K562 (cell line): ENCODE results near the gene PPFIA1. TPM values are rescaled to one million over a fixed set of nuclear protein-coding genes. Genes with fewer than 3 reads are reported as not detected.

Experiments
- ADNP ChIP-seq: fragments of 200-800 bp; sonication (Bioruptor generic); IDR thresholded peaks from 2 replicates; pipeline ENCODE4 v1.6.1; 2016; ENCODE audit warnings: missing genetic modification characterization, missing compliant biosample characterization
- CXXC5 ChIP-seq: fragments of 250-450 bp; sonication (Bioruptor Pico); IDR thresholded peaks from 2 replicates; pipeline ENCODE4 v1.8.0; 2022; ENCODE audit warnings: inconsistent platforms, mild to moderate bottlenecking, moderate library complexity
- FOXK1 ChIP-seq: sonication (generic); formaldehyde crosslinking; IDR thresholded peaks from 2 replicates; pipeline ENCODE4 v1.8.0; 2022; ENCODE audit warnings: missing genetic modification reagents, mild to moderate bottlenecking, borderline replicate concordance
- IRF9 ChIP-seq: fragments of 450-650 bp; IDR thresholded peaks from 2 replicates; pipeline ENCODE4 v1.6.1; 2016; ENCODE audit warnings: missing biosample characterization, missing genetic modification characterization
- JUN ChIP-seq, 2 experiments: sonication (generic) in 1 of 2; formaldehyde crosslinking in 1 of 2; IDR thresholded peaks; 2 replicates each; pipeline versions ENCODE4 v1.6.1 to v1.8.0; 2012 to 2022; ENCODE audit warnings: borderline replicate concordance in 2 of 2, mild to moderate bottlenecking in 2 of 2, improper control_type of control experiment in 1 of 2, low read depth in 1 of 2, low read length in 1 of 2, missing genetic modification reagents in 1 of 2
- MCM3 ChIP-seq: fragments of 450-650 bp; IDR thresholded peaks from 2 replicates; pipeline ENCODE4 v1.6.1; 2016
- MCM7 ChIP-seq, 2 experiments: fragments of 450-650 bp; IDR thresholded peaks; 2 replicates each; pipeline ENCODE4 v1.6.1; 2016 to 2018
- MED1 ChIP-seq: sonication (generic); formaldehyde crosslinking; IDR thresholded peaks from 2 replicates; pipeline ENCODE4 v1.8.1; 2023; ENCODE audit warnings: missing genetic modification reagents, borderline replicate concordance
- NELFE ChIP-seq: IDR thresholded peaks from 2 replicates; pipeline ENCODE4 v1.6.1; 2011; ENCODE audit warnings: mild to moderate bottlenecking; ENCODE audit not compliant: insufficient read depth, insufficient read length
- NEUROD1 ChIP-seq: fragments of 150-350 bp; IDR thresholded peaks from 2 replicates; pipeline ENCODE4 v1.6.1; 2014; ENCODE audit warnings: borderline replicate concordance, low read length, low read depth; ENCODE audit not compliant: partially characterized antibody
- OTX1 ChIP-seq: fragments of 450-650 bp; formaldehyde crosslinking; IDR thresholded peaks from 2 replicates; pipeline ENCODE4 v1.4.0; 2022; ENCODE audit warnings: mild to moderate bottlenecking
- PML ChIP-seq: IDR thresholded peaks from 2 replicates; pipeline ENCODE4 v1.6.1; 2012; ENCODE audit warnings: low read length, inconsistent platforms
- SREBF2 ChIP-seq: sonication (generic); formaldehyde crosslinking; IDR thresholded peaks from 2 replicates; pipeline ENCODE4 v1.4.0; 2020; ENCODE audit warnings: mild to moderate bottlenecking, missing genetic modification reagents
- SRSF1 ChIP-seq: fragments of 200-400 bp; formaldehyde crosslinking; IDR thresholded peaks from 2 replicates; pipeline ENCODE4 v1.6.1; 2017; ENCODE audit warnings: mild to moderate bottlenecking, low read depth, low read length, moderate library complexity
- TAF9B ChIP-seq: fragments of 450-650 bp; IDR thresholded peaks from 2 replicates; pipeline ENCODE4 v1.6.1; 2018; ENCODE audit warnings: mild to moderate bottlenecking; ENCODE audit not compliant: partially characterized antibody
- TCFL5 ChIP-seq: fragments of 250-450 bp; sonication (Bioruptor Pico); conservative IDR thresholded peaks from 2 replicates; pipeline ENCODE4 v1.6.1; 2021; ENCODE audit warnings: mild to moderate bottlenecking, moderate library complexity, matching md5 sums
- THRA ChIP-seq: fragments of 450-650 bp; IDR thresholded peaks from 2 replicates; pipeline ENCODE4 v1.6.1; 2017; ENCODE audit warnings: mild to moderate bottlenecking, moderate library complexity
- ZNF133 ChIP-seq: fragments of 250-450 bp; sonication (Bioruptor Pico); IDR thresholded peaks from 2 replicates; pipeline ENCODE4 v1.4.0; 2020; ENCODE audit warnings: mild to moderate bottlenecking
- ZNF445 ChIP-seq: fragments of 250-450 bp; sonication (Bioruptor Pico); IDR thresholded peaks from 2 replicates; pipeline ENCODE4 v1.4.0; 2020; ENCODE audit warnings: low read depth, mild to moderate bottlenecking, moderate library complexity
- ZSCAN32 ChIP-seq: fragments of 450-650 bp; formaldehyde crosslinking; IDR thresholded peaks from 2 replicates; pipeline ENCODE4 v1.4.0; 2020; ENCODE audit warnings: mild to moderate bottlenecking, moderate library complexity
- polyA plus RNA-seq, 8 experiments: library from polyadenylated mRNA; depleted of rRNA in 4 of 8; stranded (reverse) in 5 of 8; unstranded in 3 of 8; fragments of >200 nt; fragmentation: Nextera tagmentation in 2 of 8; fragmentation: Illumina TruSeq in 1 of 8; extraction: Ambion mirVana in 2 of 8; extraction: Trizol in 1 of 8; gene quantifications; 2 replicates each; pipeline versions ENCODE4 v1.2.1 to v1.2.3, GENCODE V29; 2011 to 2014; ENCODE audit warnings: inconsistent platforms in 1 of 8, missing spikeins in 1 of 8
- total RNA-seq, 7 experiments: library from RNA; depleted of rRNA in 6 of 7; stranded (reverse); fragments of >200 nt in 6 of 7; fragmentation: Illumina TruSeq in 2 of 7; extraction: Trizol in 2 of 7; gene quantifications; 2 replicates each; pipeline versions ENCODE4 v1.2.1 to v1.2.3, GENCODE V29; 2011 to 2021; ENCODE audit warnings: low replicate concordance in 1 of 7
- TF ChIP-seq, protein P1 (sequence below): fragments of 250-450 bp; sonication (Bioruptor Pico); IDR thresholded peaks from 2 replicates; pipeline ENCODE4 v1.5.0; 2021
- TF ChIP-seq, protein P2 (sequence below): sonication (generic); IDR thresholded peaks from 2 replicates; pipeline ENCODE4 v1.6.1; 2016
- TF ChIP-seq, protein P3 (sequence below), 2 experiments: IDR thresholded peaks; 2 replicates each; pipeline ENCODE4 v1.6.1; 2012; ENCODE audit warnings: improper control_type of control experiment in 2 of 2, low read depth in 2 of 2, low read length in 2 of 2, borderline replicate concordance in 1 of 2

PPFIA1 gene
- total and polyA plus RNA-seq, 9 of the 15 experiments (the other 6 are each of a cell fraction or from before 2014, with no cell fraction given): 9.9 to 41.5 (median 28.5) TPM

GRCh38 chr11:70420008-70420464 lies 149.5 kb downstream of the PPFIA1 start (continued):
- TF ChIP-seq ADNP (tag) (no peak), ZNF445 (no peak), IRF9 (tag) (no peak), FOXK1 (CRISPR knock-in tag) (0 out of 2 replicates have a peak, but pooled peaks have one; percentile 24), MCM3 (no peak), SREBF2 (CRISPR knock-in tag) (no peak), MCM7 (IDR thresholded peaks at IDR 0.05) (no peak), ZNF133 (no peak), CXXC5 (peak; percentile 98), JUN (IDR thresholded peaks at IDR 0.05; ENCODE audit: borderline replicate concordance, low read depth, low read length) (peak; percentile 98), JUN (CRISPR knock-in tag; IDR thresholded peaks at IDR 0.05; ENCODE audit: borderline replicate concordance) (peak; percentile 97), TCFL5 (CRISPR knock-in tag) (no peak), NELFE (no peak), MED1 (CRISPR knock-in tag) (no peak), PML (peak; percentile 90), OTX1 (no peak), NEUROD1 (peak; percentile 59), SRSF1 (no peak), THRA (no peak), TAF9B (peak; percentile 95), ZSCAN32 (no peak)
- TF ChIP-seq, protein P1, sequence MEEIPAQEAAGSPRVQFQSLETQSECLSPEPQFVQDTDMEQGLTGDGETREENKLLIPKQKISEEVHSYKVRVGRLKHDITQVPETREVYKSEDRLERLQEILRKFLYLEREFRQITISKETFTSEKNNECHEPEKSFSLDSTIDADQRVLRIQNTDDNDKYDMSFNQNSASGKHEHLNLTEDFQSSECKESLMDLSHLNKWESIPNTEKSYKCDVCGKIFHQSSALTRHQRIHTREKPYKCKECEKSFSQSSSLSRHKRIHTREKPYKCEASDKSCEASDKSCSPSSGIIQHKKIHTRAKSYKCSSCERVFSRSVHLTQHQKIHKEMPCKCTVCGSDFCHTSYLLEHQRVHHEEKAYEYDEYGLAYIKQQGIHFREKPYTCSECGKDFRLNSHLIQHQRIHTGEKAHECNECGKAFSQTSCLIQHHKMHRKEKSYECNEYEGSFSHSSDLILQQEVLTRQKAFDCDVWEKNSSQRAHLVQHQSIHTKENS (CRISPR knock-in tag): no peak
- TF ChIP-seq, protein P2, sequence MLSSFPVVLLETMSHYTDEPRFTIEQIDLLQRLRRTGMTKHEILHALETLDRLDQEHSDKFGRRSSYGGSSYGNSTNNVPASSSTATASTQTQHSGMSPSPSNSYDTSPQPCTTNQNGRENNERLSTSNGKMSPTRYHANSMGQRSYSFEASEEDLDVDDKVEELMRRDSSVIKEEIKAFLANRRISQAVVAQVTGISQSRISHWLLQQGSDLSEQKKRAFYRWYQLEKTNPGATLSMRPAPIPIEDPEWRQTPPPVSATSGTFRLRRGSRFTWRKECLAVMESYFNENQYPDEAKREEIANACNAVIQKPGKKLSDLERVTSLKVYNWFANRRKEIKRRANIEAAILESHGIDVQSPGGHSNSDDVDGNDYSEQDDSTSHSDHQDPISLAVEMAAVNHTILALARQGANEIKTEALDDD: peak; percentile 77
- TF ChIP-seq, protein P3, sequence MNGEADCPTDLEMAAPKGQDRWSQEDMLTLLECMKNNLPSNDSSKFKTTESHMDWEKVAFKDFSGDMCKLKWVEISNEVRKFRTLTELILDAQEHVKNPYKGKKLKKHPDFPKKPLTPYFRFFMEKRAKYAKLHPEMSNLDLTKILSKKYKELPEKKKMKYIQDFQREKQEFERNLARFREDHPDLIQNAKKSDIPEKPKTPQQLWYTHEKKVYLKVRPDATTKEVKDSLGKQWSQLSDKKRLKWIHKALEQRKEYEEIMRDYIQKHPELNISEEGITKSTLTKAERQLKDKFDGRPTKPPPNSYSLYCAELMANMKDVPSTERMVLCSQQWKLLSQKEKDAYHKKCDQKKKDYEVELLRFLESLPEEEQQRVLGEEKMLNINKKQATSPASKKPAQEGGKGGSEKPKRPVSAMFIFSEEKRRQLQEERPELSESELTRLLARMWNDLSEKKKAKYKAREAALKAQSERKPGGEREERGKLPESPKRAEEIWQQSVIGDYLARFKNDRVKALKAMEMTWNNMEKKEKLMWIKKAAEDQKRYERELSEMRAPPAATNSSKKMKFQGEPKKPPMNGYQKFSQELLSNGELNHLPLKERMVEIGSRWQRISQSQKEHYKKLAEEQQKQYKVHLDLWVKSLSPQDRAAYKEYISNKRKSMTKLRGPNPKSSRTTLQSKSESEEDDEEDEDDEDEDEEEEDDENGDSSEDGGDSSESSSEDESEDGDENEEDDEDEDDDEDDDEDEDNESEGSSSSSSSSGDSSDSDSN (IDR thresholded peaks at IDR 0.05; ENCODE audit: borderline replicate concordance in 1 of 2, low read depth in 2 of 2, low read length in 2 of 2): 0 out of 4 replicates have a peak, but pooled peaks of 1 of the 2 experiments have one; percentile 15
